Retinal pigment epithelial cell (primary cell): ENCODE measurements around the gene ADAM19.

Experiments used
- DNase-seq: peaks from one replicate; pipeline ENCODE4 v3.0.0-alpha.2; 2010; ENCODE audit warnings: low read depth
- H3K4me3 ChIP-seq: 2 replicates; pipeline ENCODE4 v1.5.1; 2011; ENCODE audit warnings: mild to moderate bottlenecking, low read length, control low read depth, moderate library complexity
- TF ChIP-seq, protein P1 (sequence below): conservative IDR thresholded peaks from 2 replicates; pipeline ENCODE4 v1.5.1; 2011; ENCODE audit warnings: low read depth, low read length, control low read depth, inconsistent platforms

The ADAM19 gene

DNA sequence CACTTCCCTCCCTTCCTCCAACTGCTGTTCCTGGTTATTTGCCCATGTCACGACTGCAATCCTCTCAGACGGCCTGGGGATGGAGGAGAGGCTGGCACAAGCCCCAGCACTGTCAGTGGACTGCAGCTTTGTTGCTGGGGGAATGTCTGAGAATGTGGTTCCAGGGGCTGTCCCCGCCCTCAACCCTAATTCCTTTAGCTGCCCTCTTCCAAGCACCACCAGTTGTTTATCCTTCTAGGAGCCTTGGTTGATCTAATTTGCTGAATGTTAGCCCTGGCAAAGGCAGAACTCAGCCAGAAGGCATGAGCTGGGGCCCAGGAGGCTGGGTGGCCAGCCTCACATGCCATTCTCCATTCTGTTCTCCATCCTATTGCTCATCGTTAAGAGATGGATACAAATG is 51.6 kb downstream of the ADAM19 start:
- TF ChIP-seq, protein P1, sequence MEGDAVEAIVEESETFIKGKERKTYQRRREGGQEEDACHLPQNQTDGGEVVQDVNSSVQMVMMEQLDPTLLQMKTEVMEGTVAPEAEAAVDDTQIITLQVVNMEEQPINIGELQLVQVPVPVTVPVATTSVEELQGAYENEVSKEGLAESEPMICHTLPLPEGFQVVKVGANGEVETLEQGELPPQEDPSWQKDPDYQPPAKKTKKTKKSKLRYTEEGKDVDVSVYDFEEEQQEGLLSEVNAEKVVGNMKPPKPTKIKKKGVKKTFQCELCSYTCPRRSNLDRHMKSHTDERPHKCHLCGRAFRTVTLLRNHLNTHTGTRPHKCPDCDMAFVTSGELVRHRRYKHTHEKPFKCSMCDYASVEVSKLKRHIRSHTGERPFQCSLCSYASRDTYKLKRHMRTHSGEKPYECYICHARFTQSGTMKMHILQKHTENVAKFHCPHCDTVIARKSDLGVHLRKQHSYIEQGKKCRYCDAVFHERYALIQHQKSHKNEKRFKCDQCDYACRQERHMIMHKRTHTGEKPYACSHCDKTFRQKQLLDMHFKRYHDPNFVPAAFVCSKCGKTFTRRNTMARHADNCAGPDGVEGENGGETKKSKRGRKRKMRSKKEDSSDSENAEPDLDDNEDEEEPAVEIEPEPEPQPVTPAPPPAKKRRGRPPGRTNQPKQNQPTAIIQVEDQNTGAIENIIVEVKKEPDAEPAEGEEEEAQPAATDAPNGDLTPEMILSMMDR: no peak
- DNase-seq: peak; percentile 83
- H3K4me3 ChIP-seq: no peak overlapping the region

DNA sequence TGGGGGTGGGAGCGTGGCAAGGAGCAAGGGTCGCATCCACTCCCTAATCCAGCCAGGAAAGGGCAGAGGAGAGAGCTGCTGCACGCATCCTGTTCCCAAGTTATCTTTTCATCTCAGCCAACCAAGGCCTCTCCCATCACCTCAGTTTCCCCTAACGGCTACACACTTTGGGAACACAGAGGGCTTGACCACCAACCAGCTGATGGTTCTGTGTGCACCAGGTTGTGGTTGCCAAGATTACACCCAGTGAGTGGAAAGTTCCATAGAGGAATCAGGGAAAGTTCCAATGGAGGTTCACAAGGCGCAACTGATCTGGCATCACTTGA is 53.9 kb downstream of the ADAM19 start:
- DNase-seq: no peak
- no peak overlapping the region for H3K4me3 ChIP-seq
- TF ChIP-seq, protein P1: no peak

DNA sequence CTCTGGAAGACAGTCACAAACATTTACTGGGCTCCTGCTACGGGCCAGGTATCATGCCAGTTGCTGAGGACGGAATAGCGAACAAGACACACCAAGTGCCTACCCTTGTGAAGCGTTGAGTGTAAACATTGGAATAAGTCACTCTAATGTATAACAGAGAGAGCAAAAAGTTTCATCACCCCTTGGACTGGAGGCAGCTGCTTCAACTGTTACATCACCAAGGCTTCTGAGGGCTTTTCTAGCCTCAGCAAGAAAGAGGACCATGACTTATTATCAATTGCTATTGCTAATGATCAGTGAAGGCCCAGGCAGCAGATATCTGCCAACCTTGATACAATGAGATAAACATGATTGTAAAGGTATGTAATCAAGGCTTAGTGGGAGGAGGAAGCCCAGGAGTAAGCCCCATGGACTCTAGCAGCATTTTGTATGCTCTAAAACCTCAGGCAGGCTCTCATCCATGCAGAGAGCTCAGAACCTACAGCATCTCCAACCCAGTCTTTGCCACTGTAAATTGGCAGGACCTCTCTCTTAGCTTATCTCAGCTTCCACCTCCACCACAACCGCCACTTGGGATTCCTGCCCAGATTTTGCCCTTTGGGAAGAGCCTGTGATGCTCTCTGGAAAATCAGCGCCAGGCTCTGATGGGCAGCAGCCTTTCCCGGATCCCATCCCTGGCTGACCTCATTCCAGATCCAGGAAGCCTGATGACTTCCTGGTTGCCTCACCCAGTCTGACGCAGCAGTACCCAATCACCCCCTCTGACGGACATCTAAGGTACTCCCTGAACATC is 54.5 kb downstream of the ADAM19 start:
- no peak for DNase-seq
- TF ChIP-seq, protein P1: no peak
- no peak overlapping the region for H3K4me3 ChIP-seq

DNA sequence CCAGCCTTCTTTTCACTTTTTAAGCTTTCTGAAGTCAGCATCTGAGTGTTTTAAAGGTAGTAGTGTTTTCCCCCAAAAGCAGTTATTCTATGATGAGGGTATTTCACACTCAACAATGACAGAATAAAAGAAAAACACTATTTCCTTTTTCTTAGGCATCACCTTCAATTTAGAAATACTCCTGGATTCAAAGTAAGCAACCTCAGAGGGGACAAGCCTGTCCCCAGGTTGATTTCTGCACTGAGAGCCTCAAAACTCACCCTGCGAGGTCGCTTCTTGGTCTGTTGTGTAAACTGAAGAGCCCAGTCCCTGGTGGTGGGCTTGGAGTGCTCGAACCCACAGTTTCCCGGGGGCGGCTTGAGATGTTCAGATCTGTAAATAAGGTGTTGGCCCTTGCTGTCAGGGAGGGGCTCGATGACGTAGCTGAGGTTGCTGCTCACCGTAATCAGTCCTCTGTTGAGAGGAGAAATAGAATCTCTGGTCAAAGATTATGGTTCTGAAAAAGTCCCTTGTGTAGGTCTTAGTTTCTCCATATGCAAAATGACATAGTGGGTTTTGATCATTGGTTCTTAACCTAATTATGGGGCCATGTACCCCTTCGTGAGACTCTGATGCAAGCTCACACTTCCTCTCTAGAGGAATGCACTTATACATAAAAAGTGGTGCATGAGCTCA is 55.9 kb downstream of the ADAM19 start:
- no peak for DNase-seq
- TF ChIP-seq, protein P1: no peak
- H3K4me3 ChIP-seq: no peak overlapping the region

DNA sequence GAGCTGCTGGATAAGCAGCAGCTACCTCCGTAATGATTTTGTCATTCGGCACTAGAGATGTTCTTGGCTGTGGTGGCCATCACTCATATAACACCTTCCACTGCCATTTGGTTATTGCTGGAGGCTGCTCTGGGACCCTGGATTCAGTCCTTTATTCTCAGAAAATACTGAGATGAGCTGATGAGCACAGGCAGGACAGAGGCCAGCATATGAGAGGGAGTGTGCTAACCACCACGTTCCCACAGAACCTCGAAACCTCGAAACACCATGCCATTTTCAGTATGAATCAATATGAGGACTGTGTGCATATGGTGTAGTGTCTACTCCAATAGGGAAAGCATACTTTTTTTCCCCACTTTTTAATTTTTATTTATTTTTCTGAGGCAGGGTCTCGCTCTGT is 56.6 kb downstream of the ADAM19 start:
- no peak overlapping the region for H3K4me3 ChIP-seq
- TF ChIP-seq, protein P1: no peak
- DNase-seq: no peak

DNA sequence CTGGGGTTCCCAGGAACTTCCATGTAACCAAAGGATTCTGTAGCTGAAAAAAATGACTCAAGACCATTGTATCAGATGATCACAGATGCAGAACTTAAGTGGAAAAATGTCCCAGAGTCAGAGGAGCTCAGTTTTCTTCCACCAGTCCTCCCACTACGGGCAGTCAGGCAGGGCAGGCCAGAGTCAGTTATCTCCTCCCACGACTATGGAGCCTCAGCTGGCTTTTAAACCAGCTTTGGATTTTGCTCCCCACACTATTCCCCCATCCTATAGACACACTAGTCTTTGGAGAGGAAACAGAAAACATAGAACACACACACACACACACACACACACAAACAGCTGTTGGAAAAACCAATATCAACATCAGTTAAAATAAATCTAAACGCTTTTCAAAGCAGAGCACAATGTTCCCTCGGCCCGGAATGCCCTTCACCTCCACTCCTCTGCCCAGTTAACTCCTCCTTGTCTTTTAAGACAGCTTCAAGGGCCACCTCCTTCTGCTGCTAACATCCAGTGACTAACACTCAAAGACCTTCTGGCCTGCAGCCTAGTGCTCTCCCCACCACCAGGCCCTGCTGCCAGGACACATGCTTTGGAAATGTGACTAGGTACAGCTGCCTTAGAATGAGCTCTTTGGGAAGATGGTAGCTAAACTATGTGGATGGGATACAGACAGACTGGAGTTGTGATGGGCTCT is 58.8 kb downstream of the ADAM19 start:
- TF ChIP-seq, protein P1: no peak
- no peak overlapping the region for H3K4me3 ChIP-seq
- DNase-seq: peak; percentile 68

DNA sequence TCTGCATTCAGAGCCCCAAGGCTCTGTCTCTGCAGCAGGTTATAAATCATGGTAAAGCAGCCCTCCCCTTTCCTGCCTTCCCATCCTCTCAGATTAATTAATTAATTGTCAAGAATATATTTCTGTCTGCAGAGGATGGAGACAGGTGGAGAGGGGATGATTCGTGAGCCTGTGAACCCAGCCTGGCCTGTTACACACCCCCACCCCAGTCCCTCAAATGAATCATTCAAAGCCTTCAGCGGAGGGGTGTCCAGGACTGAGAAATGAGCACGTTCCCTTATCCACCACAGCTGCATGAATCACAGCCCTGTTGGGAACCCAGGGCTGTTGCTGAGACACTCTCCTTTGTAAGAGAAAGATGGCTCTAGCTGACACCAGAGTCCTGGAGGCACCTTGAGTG is 59.6 kb downstream of the ADAM19 start:
- TF ChIP-seq, protein P1: no peak
- DNase-seq: peak; percentile 68
- no peak overlapping the region for H3K4me3 ChIP-seq
